AG09319 (cell line): Measurements from ENCODE around the gene TSHZ3.

Experiments used
- DNase-seq: peaks from one replicate; pipeline ENCODE4 v3.0.0-alpha.2; 2010; ENCODE audit warnings: low read depth; ENCODE audit errors: extremely low read depth
- CTCF ChIP-seq: IDR thresholded peaks from 2 replicates; pipeline ENCODE4 v1.5.1; 2011; ENCODE audit warnings: low read depth, mild to moderate bottlenecking, inconsistent platforms, low read length, moderate library complexity

The TSHZ3 gene

GRCh38 chr19:31349160-31349881 lies at the start of gene TSHZ3:
TSS of gene TSHZ3 (minus strand) at chr19:31349436. CDS start at chr19:31349219, 217 bp downstream.
- peak; percentile 81 for DNase-seq
- TF ChIP-seq CTCF, result no peak

GRCh38 chr19:31397308-31397707 lies 48.1 kb upstream of the TSHZ3 start:
- no peak for TF ChIP-seq CTCF
- DNase-seq, result no peak

- DNase-seq, result no peak
- TF ChIP-seq CTCF, result no peak
Observed at GRCh38 chr19:31392464-31392863, 43.2 kb upstream of the TSHZ3 start.

GRCh38 chr19:31391518-31391917 lies 42.3 kb upstream of the TSHZ3 start:
- no peak for DNase-seq
- TF ChIP-seq CTCF, result no peak

- no peak for TF ChIP-seq CTCF
- DNase-seq, result no peak
Observed at GRCh38 chr19:31390711-31391110, 41.5 kb upstream of the TSHZ3 start.

- TF ChIP-seq CTCF, result no peak
- DNase-seq, result no peak
Observed at GRCh38 chr19:31389874-31390273, 40.6 kb upstream of the TSHZ3 start.

GRCh38 chr19:31387717-31388301 lies 38.6 kb upstream of the TSHZ3 start:
- no peak for TF ChIP-seq CTCF
- no peak for DNase-seq
